Tibial nerve (tissue), 3 donors: ENCODE measurements around the gene IMPG2.

Experiments
- CTCF ChIP-seq, 5 experiments: fragments of 200-600 bp in 3 of 5; fragments of 450-650 bp in 2 of 5; sonication (generic) in 3 of 5; IDR thresholded peaks; one replicate each; pipeline ENCODE4 v1.5.1; 2016 to 2019; ENCODE audit warnings: antibody characterized with exemption in 5 of 5, mild to moderate bottlenecking in 3 of 5, moderate library complexity in 2 of 5
- POLR2A ChIP-seq, 2 donors: fragments of 450-650 bp; IDR thresholded peaks; one replicate each; pipeline ENCODE4 v1.6.1; 2017; ENCODE audit warnings: antibody characterized with exemption in 2 of 2, mild to moderate bottlenecking in 2 of 2, moderate library complexity in 2 of 2

- no peak for TF ChIP-seq CTCF (IDR thresholded peaks at IDR 0.05)
- TF ChIP-seq POLR2A (IDR thresholded peaks at IDR 0.05), result no peak
Observed at GRCh38 chr3:101312545-101312944, 7.8 kb downstream of the IMPG2 start.
